ENCODE data around the gene LMNA.

DNA sequence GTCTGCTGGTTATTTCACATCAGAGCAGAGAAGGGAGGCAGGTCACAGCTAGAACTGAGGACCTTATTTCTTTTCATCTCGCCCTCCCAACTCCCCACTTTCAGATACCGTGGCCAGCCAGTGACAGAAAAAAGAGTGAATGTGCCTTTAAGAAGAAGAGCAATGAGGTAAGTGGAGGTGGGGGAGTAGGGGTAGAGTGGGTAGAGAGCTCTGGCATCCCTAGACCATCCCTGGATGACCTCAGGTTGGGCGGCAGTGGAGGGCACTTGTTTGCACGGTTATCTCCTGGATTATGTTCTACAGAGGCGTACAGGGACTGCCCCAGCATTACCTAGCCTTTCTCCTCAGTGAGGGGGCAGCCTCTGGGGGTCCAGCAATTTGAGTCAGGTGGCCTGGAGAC lies 43.5 kb downstream of the LMNA start:
- no peak for TF ChIP-seq POLR2A (IDR thresholded peaks at IDR 0.05; ENCODE audit: low read depth, low read length)
- TF ChIP-seq, protein P1, sequence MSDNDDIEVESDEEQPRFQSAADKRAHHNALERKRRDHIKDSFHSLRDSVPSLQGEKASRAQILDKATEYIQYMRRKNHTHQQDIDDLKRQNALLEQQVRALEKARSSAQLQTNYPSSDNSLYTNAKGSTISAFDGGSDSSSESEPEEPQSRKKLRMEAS (IDR thresholded peaks at IDR 0.05; ENCODE audit: low read depth, low read length), result no peak

All from GM12878 (cell line).